Measurements from ENCODE around the gene IRGQ. TPM values are rescaled to one million over a fixed set of nuclear protein-coding genes. Genes with fewer than 3 reads are reported as not detected.

The IRGQ gene
- total RNA-seq, 1 experiment from 2014 or later = 37.7 TPM

- no peaks in the 10 kb centered on the region for H3K9me3 ChIP-seq (ENCODE audit: low read depth, low read length, poor library complexity, severe bottlenecking)
- POLR2A ChIA-PET (ENCODE audit: low non-redundant PET) = no interaction called here
- TSS peak; percentile 15 for BruUV-seq (replicated peaks)
- peak; percentile 33 for DNase-seq (ENCODE audit: low spot score)
- peak overlapping the region; percentile 94 for H3K4me3 ChIP-seq (ENCODE audit: low read depth, low read length, poor library complexity, severe bottlenecking)
- CTCF ChIA-PET = interaction anchor here (1.2 kb wide), 1 partner anchor 19 kb away, joined by 5 read pairs; no protein-coding TSS in a partner anchor
- peaks cover 4% of the 10 kb centered on the region for H3K36me3 ChIP-seq (ENCODE audit: insufficient read depth, low read length, poor library complexity, severe bottlenecking)
- no peaks in the 10 kb centered on the region for H3K27me3 ChIP-seq (replicated peaks; ENCODE audit: insufficient read depth, low read depth, low read length, poor library complexity)
- TF ChIP-seq CTCF (conservative IDR thresholded peaks at IDR 0.05; ENCODE audit: low read depth, low read length) = no peak
- peaks cover 16% of the 10 kb centered on the region for H3K4me1 ChIP-seq (ENCODE audit: insufficient read depth, low read length, poor library complexity, severe bottlenecking)
- intact Hi-C loops (cut with micrococcal nuclease; ENCODE audit: unreplicated experiment) = loop anchor here (1.0 kb wide), 1 partner anchor 22 kb away; the partner anchor contains the start of genes IRGQ and ZNF576
- peak overlapping the region; percentile 94 for H3K27ac ChIP-seq (ENCODE audit: low read depth, low read length, poor library complexity, severe bottlenecking)
Observed at GRCh38 chr19:43574424-43575155, 21.3 kb downstream of the IRGQ start.

- H3K27me3 ChIP-seq (replicated peaks; ENCODE audit: insufficient read depth, low read depth, low read length, poor library complexity) = no peaks in the 10 kb centered on the region
- CTCF ChIA-PET = no interaction called here
- no TSS peak for BruUV-seq (replicated peaks)
- no peaks in the 10 kb centered on the region for H3K9me3 ChIP-seq (ENCODE audit: low read depth, low read length, poor library complexity, severe bottlenecking)
- H3K4me3 ChIP-seq (ENCODE audit: low read depth, low read length, poor library complexity, severe bottlenecking) = no peak overlapping the region
- H3K27ac ChIP-seq (ENCODE audit: low read depth, low read length, poor library complexity, severe bottlenecking) = no peak overlapping the region
- POLR2A ChIA-PET (ENCODE audit: low non-redundant PET) = no interaction called here
- DNase-seq (ENCODE audit: low spot score) = no peak
- intact Hi-C loops (cut with micrococcal nuclease; ENCODE audit: unreplicated experiment) = no loop called here
- H3K36me3 ChIP-seq (ENCODE audit: insufficient read depth, low read length, poor library complexity, severe bottlenecking) = peaks cover 4% of the 10 kb centered on the region
- TF ChIP-seq CTCF (conservative IDR thresholded peaks at IDR 0.05; ENCODE audit: low read depth, low read length) (no peak), EZH2 (IDR thresholded peaks at IDR 0.05; ENCODE audit: borderline replicate concordance, low read depth, low read length, poor library complexity, severe bottlenecking) (no peak)
- H3K4me1 ChIP-seq (ENCODE audit: insufficient read depth, low read length, poor library complexity, severe bottlenecking) = peaks cover 16% of the 10 kb centered on the region
Observed at GRCh38 chr19:43572171-43572588, 23.8 kb downstream of the IRGQ start.

- H3K27ac ChIP-seq (ENCODE audit: low read depth, low read length, poor library complexity, severe bottlenecking) = no peak overlapping the region
- peaks cover 4% of the 10 kb centered on the region for H3K36me3 ChIP-seq (ENCODE audit: insufficient read depth, low read length, poor library complexity, severe bottlenecking)
- no peak overlapping the region for H3K4me3 ChIP-seq (ENCODE audit: low read depth, low read length, poor library complexity, severe bottlenecking)
- BruUV-seq (replicated peaks) = no TSS peak
- TF ChIP-seq CTCF (conservative IDR thresholded peaks at IDR 0.05; ENCODE audit: low read depth, low read length) (no peak), EZH2 (IDR thresholded peaks at IDR 0.05; ENCODE audit: borderline replicate concordance, low read depth, low read length, poor library complexity, severe bottlenecking) (no peak)
- no peak for DNase-seq (ENCODE audit: low spot score)
- POLR2A ChIA-PET (ENCODE audit: low non-redundant PET) = no interaction called here
- H3K9me3 ChIP-seq (ENCODE audit: low read depth, low read length, poor library complexity, severe bottlenecking) = no peaks in the 10 kb centered on the region
- no peaks in the 10 kb centered on the region for H3K27me3 ChIP-seq (replicated peaks; ENCODE audit: insufficient read depth, low read depth, low read length, poor library complexity)
- peaks cover 12% of the 10 kb centered on the region for H3K4me1 ChIP-seq (ENCODE audit: insufficient read depth, low read length, poor library complexity, severe bottlenecking)
- CTCF ChIA-PET = no interaction called here
- intact Hi-C loops (cut with micrococcal nuclease; ENCODE audit: unreplicated experiment) = no loop called here
Observed at GRCh38 chr19:43570174-43570791, 25.7 kb downstream of the IRGQ start.
